HUES48 (cell line): ENCODE measurements around the gene NCAPH2.

Experiments used
- H3K27ac ChIP-seq: one replicate; pipeline ENCODE4 v1.7.0; 2013; ENCODE audit warnings: low read depth, low read length, inconsistent platforms
- H3K27me3 ChIP-seq: 2 replicates; pipeline ENCODE4 v1.6.1; 2013; ENCODE audit warnings: mild to moderate bottlenecking, low read length; ENCODE audit not compliant: control insufficient read depth, insufficient read depth
- H3K36me3 ChIP-seq: 2 replicates; pipeline ENCODE4 v1.6.1; 2013; ENCODE audit warnings: low read length; ENCODE audit not compliant: control insufficient read depth, insufficient read depth
- H3K4me1 ChIP-seq: 2 replicates; pipeline ENCODE4 v1.6.1; 2013; ENCODE audit warnings: mild to moderate bottlenecking, low read length; ENCODE audit not compliant: control insufficient read depth, insufficient read depth
- H3K4me3 ChIP-seq: 2 replicates; pipeline ENCODE4 v1.5.1; 2013; ENCODE audit warnings: mild to moderate bottlenecking, low read depth, low read length
- H3K9ac ChIP-seq: 2 replicates; pipeline ENCODE4 v1.6.1; 2013; ENCODE audit warnings: mild to moderate bottlenecking, low read depth, low read length, moderate library complexity
- H3K9me3 ChIP-seq: 2 replicates; pipeline ENCODE4 v1.6.1; 2013; ENCODE audit warnings: low read length; ENCODE audit not compliant: control insufficient read depth, insufficient read depth

Gene NCAPH2

DNA sequence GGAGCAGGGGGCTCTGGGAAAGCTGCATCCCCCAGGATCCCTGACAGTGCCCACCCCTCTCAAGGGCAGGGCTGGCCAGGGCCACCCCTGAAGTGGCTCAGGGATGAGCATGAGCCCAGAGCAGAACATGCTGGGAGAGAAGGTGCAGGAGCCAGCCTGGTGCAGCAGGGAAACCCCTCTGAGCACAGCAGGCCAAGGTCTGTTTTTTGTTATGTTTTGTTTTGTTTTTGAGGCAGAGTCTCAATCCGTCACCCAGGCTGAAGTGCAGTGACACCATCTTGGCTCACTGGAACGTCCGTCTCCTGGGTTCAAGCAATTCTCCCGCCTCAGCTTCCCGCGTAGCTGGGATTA, 32.4 kb upstream of the NCAPH2 start:
- H3K4me3 ChIP-seq: peak overlapping the region; percentile 75; the same call in 1 of the 2 replicates
- no peaks in the 10 kb centered on the region for H3K9me3 ChIP-seq
- H3K4me1 ChIP-seq: peaks cover 9% of the 10 kb centered on the region
- no peaks in the 10 kb centered on the region for H3K36me3 ChIP-seq
- no peak overlapping the region for H3K9ac ChIP-seq
- peaks cover 13% of the 10 kb centered on the region for H3K27me3 ChIP-seq
- H3K27ac ChIP-seq: no peak overlapping the region

DNA sequence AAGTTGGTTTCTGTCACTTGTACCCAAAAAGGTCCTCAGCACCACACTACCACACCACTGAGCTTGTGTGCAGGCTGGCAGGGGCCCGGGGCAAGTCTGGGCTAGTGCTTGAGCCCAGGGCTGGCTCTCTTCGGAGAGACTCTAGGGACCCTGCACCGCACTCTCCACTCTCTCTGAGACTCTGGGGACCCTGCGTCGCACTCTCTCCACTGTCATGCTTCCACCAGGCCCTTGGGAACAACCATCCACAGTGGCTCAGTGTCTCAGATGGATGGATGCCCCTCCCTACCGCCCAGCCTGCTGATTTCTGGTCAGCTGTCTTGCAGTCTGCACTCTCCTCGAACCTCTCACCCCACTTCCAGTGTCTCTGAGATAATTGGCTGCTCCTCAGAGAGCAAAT, 31.2 kb upstream of the NCAPH2 start:
- no peak overlapping the region for H3K4me3 ChIP-seq
- H3K9me3 ChIP-seq: no peaks in the 10 kb centered on the region
- H3K4me1 ChIP-seq: peaks cover 9% of the 10 kb centered on the region
- H3K36me3 ChIP-seq: no peaks in the 10 kb centered on the region
- peaks cover 18% of the 10 kb centered on the region for H3K27me3 ChIP-seq
- no peak overlapping the region for H3K27ac ChIP-seq
- H3K9ac ChIP-seq: no peak overlapping the region

GRCh38 chr22:50477923-50478322, 30.1 kb upstream of the NCAPH2 start:
- Histone ChIP-seq H3K9ac (no peak overlapping the region), H3K9me3 (no peaks in the 10 kb centered on the region), H3K4me3 (no peak overlapping the region), H3K27ac (no peak overlapping the region), H3K27me3 (peaks cover 18% of the 10 kb centered on the region), H3K4me1 (peaks cover 9% of the 10 kb centered on the region), H3K36me3 (no peaks in the 10 kb centered on the region)

GRCh38 chr22:50479721-50480120, 28.3 kb upstream of the NCAPH2 start:
- no peak overlapping the region for H3K4me3 ChIP-seq
- no peak overlapping the region for H3K9ac ChIP-seq
- H3K9me3 ChIP-seq: no peaks in the 10 kb centered on the region
- peaks cover 4% of the 10 kb centered on the region; the same call in 1 of the 2 replicates for H3K4me1 ChIP-seq
- no peak overlapping the region for H3K27ac ChIP-seq
- peaks cover 18% of the 10 kb centered on the region for H3K27me3 ChIP-seq
- H3K36me3 ChIP-seq: no peaks in the 10 kb centered on the region

GRCh38 chr22:50481045-50481439, 27.0 kb upstream of the NCAPH2 start:
- Histone ChIP-seq H3K9me3 (no peaks in the 10 kb centered on the region), H3K4me3 (peak overlapping the region; percentile 77), H3K27ac (no peak overlapping the region), H3K9ac (peak overlapping the region; percentile 54; the same call in 1 of the 2 replicates), H3K36me3 (no peaks in the 10 kb centered on the region), H3K27me3 (peaks cover 18% of the 10 kb centered on the region), H3K4me1 (no peaks in the 10 kb centered on the region; the same call in 1 of the 2 replicates)

GRCh38 chr22:50481440-50482106, 26.5 kb upstream of the NCAPH2 start, which contains the start of gene ADM2:
Gene ADM2, plus strand, starts transcription at chr22:50481543. Its CDS starts 305 bp downstream, at chr22:50481848.
- no peaks in the 10 kb centered on the region for H3K9me3 ChIP-seq
- no peak within 1 kb of the TSS for H3K27ac ChIP-seq
- peak within 1 kb of the TSS; percentile 77 for H3K4me3 ChIP-seq
- H3K36me3 ChIP-seq: no peaks in the 10 kb centered on the region
- H3K27me3 ChIP-seq: peaks cover 18% of the 10 kb centered on the region
- H3K9ac ChIP-seq: peak within 1 kb of the TSS; percentile 73
- no peaks in the 10 kb centered on the region; the same call in 1 of the 2 replicates for H3K4me1 ChIP-seq

DNA sequence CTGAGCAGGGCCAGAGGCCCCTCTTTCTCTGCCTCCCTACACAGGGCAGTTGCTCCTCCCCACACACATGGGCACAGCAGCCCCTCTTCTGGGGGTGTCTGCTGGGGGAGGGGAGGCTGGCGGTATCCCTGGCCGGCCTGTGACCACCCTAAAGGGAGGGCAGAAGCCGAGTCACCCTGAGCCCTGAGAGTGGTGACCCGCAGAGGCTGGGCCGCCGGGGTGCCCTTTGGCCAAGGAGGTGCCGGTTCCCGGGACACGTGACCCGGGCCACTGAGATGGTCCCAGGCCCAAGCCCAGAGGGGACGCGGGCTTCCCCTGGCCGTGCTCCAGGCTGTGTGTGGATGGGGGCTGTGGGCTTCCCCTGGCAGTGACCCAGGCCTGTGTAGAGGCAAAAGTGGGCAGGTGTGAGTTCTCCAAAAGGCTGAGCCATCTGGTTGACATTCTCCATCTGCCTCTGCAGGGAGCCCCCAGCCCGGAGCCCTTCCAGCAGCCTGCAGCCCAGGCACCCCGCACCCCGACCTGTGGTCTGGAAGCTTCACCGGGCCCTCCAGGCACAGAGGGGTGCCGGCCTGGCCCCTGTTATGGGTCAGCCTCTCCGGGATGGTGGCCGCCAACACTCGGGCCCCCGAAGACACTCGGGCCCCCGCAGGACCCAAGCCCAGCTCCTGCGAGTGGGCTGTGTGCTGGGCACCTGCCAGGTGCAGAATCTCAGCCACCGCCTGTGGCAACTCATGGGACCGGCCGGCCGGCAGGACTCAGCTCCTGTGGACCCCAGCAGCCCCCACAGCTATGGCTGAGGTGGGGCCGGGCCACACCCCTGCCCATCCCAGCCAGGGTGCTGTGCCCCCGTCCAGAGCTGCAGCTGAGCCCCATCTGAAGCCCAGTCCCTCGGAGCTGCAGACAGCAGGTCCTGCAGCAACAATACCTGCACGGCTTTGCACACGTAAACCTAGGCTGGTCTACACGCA, 25.6 kb upstream of the NCAPH2 start:
- H3K4me3 ChIP-seq: peak overlapping the region; percentile 77
- peaks cover 18% of the 10 kb centered on the region for H3K27me3 ChIP-seq
- H3K27ac ChIP-seq: no peak overlapping the region
- no peaks in the 10 kb centered on the region for H3K9me3 ChIP-seq
- no peaks in the 10 kb centered on the region for H3K36me3 ChIP-seq
- H3K9ac ChIP-seq: peak overlapping the region; percentile 73
- H3K4me1 ChIP-seq: no peaks in the 10 kb centered on the region

- peaks cover 18% of the 10 kb centered on the region for H3K27me3 ChIP-seq
- H3K36me3 ChIP-seq: no peaks in the 10 kb centered on the region
- H3K4me1 ChIP-seq: no peaks in the 10 kb centered on the region
- no peaks in the 10 kb centered on the region for H3K9me3 ChIP-seq
- H3K4me3 ChIP-seq: no peak overlapping the region
- no peak overlapping the region for H3K9ac ChIP-seq
- H3K27ac ChIP-seq: no peak overlapping the region
Observed at GRCh38 chr22:50483106-50483505, 24.9 kb upstream of the NCAPH2 start.

DNA sequence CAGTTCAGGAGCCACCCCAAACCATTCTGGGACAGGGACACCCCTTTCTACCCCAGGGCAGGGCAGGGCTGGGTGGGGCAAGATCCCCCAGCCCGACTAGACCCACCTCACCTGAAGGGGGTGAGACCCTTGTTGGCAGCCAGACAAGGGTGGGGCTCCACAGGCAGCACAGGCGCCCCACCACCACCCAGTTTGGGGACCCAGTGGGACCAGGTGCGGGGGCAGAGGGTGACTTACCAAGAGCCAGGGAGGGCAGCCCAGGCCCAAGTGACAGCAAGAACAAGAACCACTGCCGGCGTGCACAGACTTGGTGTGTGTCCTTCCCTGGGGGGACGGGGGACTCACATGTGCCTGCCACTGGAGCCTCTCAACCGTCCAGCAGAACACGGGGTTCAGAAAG, 24.5 kb upstream of the NCAPH2 start:
- H3K9me3 ChIP-seq: no peaks in the 10 kb centered on the region
- H3K36me3 ChIP-seq: no peaks in the 10 kb centered on the region
- peaks cover 18% of the 10 kb centered on the region for H3K27me3 ChIP-seq
- no peak overlapping the region for H3K9ac ChIP-seq
- no peaks in the 10 kb centered on the region for H3K4me1 ChIP-seq
- H3K27ac ChIP-seq: no peak overlapping the region
- H3K4me3 ChIP-seq: no peak overlapping the region

- H3K27me3 ChIP-seq: peaks cover 18% of the 10 kb centered on the region
- H3K9me3 ChIP-seq: no peaks in the 10 kb centered on the region
- no peak overlapping the region for H3K4me3 ChIP-seq
- no peak overlapping the region for H3K9ac ChIP-seq
- no peaks in the 10 kb centered on the region for H3K4me1 ChIP-seq
- no peaks in the 10 kb centered on the region for H3K36me3 ChIP-seq
- H3K27ac ChIP-seq: no peak overlapping the region
Observed at GRCh38 chr22:50483977-50484853, 23.8 kb upstream of the NCAPH2 start.
